ENCODE data around the gene CGB2.
"Not testable (repeated sequence)": the region's sequence is repeated elsewhere in the genome, so short reads cannot be mapped to it uniquely, and the experiment has no call there.

CGB2 gene

GRCh38 chr19:49038557-49039276, 7.0 kb downstream of the CGB2 start:
- DNase-seq: not testable (repeated sequence)

GRCh38 chr19:49039736-49040135, 8.0 kb downstream of the CGB2 start:
- not testable (repeated sequence) for DNase-seq

GRCh38 chr19:49042177-49042576, 10.5 kb downstream of the CGB2 start:
- DNase-seq: no peak

GRCh38 chr19:49042666-49043065, 11.0 kb downstream of the CGB2 start:
- DNase-seq: not testable (repeated sequence)

- not testable (repeated sequence) for DNase-seq
Observed at GRCh38 chr19:49043548-49043947, 11.9 kb downstream of the CGB2 start, which contains the start of gene CGB5. Gene CGB5 (plus strand): TSS chr19:49043848. CDS start chr19:49044210, 362 bp downstream.

- DNase-seq: not testable (repeated sequence)
Observed at GRCh38 chr19:49049011-49049410, 17.3 kb downstream of the CGB2 start, which contains the start of gene CGB8. Gene CGB8 (minus strand): TSS chr19:49049111. CDS start chr19:49048739, 372 bp downstream.

GRCh38 chr19:49049834-49050233, 18.1 kb downstream of the CGB2 start:
- not testable (repeated sequence) for DNase-seq

- DNase-seq: not testable (repeated sequence)
Observed at GRCh38 chr19:49050376-49051033, 18.8 kb downstream of the CGB2 start.

GRCh38 chr19:49056101-49056901, 24.6 kb downstream of the CGB2 start:
- DNase-seq: peak; percentile 30

GRCh38 chr19:49056902-49057596, 25.4 kb downstream of the CGB2 start:
- not testable (repeated sequence) for DNase-seq

GRCh38 chr19:49057636-49058234, 26.0 kb downstream of the CGB2 start, which contains the start of gene CGB7:
Gene CGB7 (minus strand): TSS chr19:49057749. CDS start chr19:49055375, 2,374 bp downstream.
- peak; percentile 39 for DNase-seq

GRCh38 chr19:49058562-49058961, 26.9 kb downstream of the CGB2 start:
- no peak for DNase-seq

GRCh38 chr19:49059053-49059452, 27.4 kb downstream of the CGB2 start:
- DNase-seq: no peak

GRCh38 chr19:49061000-49061399, 29.3 kb downstream of the CGB2 start:
- no peak for DNase-seq

GRCh38 chr19:49061445-49061844, 29.8 kb downstream of the CGB2 start:
- no peak for DNase-seq

GRCh38 chr19:49064029-49064629, 32.4 kb downstream of the CGB2 start:
- no peak for DNase-seq

- no peak for DNase-seq
Observed at GRCh38 chr19:49064768-49065611, 33.3 kb downstream of the CGB2 start, which contains the start of gene NTF4. Gene NTF4 (minus strand): TSS chr19:49064818. CDS start chr19:49061997, 2,821 bp downstream.

- no peak for DNase-seq
Observed at GRCh38 chr19:49065905-49066512, 34.3 kb downstream of the CGB2 start.

- no peak for DNase-seq
Observed at GRCh38 chr19:49067554-49067953, 35.9 kb downstream of the CGB2 start.

GRCh38 chr19:49069026-49069425, 37.3 kb downstream of the CGB2 start:
- no peak for DNase-seq

All from inflammatory macrophage treated with lipopolysaccharide for 4 hours (primary cell).